HG03439 (cell line): ENCODE data around the gene AP2B1.

ENCODE experiments used
- ATAC-seq: cut with Tn5 transposase; IDR thresholded peaks from one replicate; pipeline ENCODE4 v1.9.1; 2021; ENCODE audit warnings: mild to moderate bottlenecking, moderate library complexity; ENCODE audit not compliant: unreplicated experiment

Gene AP2B1

DNA sequence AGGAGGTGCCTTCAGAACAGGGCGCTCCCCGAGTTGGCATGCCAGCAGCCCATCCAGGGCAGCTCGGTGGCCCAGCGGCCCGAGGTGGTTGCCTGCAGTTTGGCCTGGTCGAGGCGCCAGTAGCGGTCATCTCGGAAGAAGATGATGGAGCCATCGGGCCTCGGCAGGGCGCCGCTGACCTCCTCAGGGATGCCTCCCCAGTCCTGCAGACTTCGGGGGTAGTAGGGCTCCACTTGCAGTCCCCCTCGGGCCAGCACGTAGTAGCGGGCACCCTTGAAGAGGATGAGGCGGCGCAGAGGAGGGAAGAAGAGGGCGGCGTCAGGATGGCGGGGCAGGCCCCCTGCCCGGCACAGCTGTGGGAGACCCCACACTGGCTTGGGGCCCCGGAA, 179.4 kb downstream of the AP2B1 start:
- no peak for ATAC-seq

DNA sequence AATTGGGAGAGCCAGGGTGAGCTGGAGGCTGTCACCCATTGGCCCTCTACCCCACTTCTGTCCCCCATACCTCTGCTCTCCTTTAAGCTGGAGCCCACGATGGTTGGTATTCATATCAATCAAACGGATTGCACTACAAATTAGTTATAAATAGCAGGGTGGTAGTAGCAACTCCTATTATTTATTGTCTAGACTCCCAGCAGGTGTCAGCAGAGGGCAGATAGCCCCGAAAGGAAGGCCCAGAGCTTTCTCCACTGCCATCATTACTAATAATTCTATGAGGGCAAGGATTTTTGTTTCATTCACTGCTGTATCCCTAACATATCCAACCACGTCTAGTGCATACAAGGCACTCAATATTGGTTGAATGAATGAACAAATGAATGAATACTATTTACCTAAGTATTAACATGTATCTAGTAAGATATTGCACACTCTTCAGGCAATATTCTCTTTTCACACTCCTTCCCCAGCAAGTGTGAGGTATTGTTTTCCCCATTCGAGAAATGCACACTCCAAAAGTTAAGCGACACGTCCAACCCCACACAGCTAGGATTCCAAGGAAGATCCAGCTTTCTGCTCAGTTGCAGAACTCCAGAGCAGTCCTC, 179.9 kb downstream of the AP2B1 start:
- ATAC-seq = no peak

DNA sequence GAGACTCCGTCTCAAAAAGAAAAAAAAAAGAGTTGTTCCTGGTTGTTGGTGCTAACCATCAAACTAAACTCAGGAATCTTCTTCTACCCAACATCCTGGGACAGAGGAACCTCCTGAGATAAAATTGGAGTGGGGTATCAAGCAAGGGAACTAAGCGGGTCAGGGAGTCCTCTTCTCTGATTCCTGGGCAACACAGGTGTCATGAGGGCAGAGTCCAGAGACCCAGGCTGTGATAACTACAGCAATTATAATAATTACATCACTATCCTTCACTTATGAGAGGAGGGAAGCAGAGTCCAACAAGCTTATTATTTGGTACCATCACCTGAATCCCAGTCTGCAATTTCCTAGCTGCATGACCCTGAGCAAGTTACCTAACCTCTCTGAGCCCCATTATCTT, 181.7 kb downstream of the AP2B1 start:
- ATAC-seq = no peak

DNA sequence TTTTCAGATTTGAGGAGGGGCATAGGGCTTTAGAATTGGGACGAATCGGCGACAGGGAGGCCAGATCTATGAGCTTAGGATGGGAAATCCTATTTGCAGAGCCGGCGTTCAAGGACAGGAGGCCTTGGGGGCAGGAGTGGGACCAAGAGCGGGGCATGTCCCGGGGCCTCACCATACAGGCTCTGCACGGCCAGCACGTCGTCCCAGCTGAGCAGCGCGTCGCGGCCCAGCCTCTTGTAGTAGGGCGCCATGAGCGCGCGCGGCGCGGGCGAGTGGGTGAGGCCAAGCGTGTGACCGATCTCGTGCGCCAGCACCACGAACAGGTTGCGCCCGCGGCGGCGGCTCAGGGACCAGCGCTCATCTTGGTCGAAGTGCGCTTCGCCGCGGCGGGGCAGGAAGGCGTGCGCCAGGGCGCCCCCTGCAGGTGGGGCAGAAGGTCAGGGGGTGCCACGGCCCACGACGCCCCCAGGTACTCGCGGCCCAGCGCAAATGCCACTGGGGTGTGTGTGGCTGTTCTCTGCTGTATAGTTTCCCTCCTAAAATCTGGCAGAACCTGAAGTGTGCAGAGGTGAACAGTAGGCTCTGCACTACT, 182.9 kb downstream of the AP2B1 start:
- no peak for ATAC-seq

DNA sequence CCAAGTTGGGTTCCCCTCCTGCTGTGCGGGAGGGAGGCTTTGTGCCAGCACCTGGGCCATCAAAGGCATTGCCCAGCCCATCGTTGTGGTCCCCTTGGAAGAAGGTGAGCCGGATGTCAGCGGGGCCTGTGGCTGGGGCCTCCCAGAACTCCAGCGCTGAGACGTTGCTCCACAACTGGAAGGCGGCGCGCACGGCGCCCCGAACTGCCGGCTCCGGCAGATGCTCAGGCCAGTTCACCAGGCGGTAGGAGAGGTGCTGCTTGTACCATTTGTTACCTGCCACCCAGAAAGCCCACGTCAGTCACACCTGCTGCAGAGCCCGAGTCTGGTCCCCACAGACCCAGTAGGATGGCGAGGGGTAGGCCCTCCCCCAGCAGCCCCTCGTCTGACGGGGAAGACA, 186.0 kb downstream of the AP2B1 start:
- no peak for ATAC-seq

DNA sequence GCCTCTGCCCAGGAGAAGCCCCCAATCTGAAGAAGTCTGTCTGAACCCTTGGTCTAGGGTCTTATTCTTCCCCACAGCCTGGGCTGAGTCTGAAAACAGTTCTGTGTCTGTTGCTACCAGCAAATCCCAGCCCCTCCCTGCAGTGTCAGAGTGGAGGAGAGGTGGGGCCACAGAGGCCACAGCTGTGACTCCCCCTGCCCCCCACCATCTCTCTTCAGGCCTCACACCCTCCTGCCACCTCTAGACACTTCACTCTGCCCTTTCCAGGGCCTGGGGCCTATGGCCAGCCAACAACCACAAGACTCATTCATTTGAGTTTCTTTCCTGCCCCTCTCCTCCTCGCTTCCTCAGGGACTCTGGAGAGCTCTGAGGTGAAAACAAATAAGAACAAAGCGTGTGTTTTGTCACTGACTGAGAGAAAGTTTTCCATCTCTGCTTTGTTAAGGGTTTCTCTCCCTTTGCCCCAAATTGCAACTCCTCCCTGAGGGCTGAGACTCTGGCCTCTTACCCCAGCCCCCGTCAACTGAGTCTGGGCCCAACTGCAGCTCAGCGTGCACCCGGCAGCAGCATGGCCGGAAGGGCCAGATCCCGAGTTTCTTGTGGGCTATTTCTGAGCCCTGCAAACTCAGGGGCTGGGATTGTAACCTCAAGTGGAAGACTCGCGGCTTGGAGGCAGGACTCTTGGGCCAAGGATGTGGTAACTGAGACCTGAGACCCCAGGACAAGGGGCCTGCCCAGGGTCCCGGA, 186.7 kb downstream of the AP2B1 start:
- ATAC-seq = no peak

DNA sequence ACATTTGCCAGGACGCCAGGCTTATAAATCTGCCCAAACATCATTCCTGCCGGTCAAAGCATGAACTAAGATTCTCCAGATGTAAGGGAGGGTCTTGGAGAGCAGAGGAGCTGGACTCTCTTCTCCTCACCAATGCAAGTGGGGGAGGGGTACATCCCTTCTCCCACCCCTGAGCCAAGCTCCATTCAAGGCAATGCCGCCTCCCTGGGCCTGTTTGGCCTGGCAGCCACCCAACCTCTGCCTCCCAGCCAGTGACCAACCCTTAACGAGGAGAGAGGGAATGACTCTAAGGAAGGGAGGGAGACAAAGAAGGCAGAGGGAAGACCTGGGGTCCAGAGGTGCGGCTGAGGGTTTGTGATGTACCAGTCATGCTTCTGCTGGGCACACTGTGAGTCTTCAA, 187.4 kb downstream of the AP2B1 start:
- no peak for ATAC-seq

DNA sequence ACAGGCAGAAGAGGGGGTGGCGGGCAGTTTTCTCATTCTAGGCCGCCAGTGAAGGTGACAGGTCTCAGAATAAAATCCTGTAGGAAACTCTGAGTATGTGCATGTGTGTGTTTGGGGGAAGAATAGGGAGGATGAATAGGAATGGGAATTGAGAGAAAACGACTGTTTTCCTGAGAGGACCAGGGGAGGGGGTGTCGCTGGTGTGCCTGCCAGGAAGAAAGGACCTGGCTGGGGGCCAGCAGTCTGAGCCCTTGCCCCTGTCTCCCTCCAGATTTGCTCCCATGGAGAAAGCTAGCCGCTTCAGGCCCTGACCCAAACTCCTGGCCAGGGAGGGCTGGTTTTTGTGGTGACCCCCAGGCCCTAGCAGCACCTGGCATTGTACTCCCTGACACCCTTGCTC, 187.9 kb downstream of the AP2B1 start:
- ATAC-seq = no peak

DNA sequence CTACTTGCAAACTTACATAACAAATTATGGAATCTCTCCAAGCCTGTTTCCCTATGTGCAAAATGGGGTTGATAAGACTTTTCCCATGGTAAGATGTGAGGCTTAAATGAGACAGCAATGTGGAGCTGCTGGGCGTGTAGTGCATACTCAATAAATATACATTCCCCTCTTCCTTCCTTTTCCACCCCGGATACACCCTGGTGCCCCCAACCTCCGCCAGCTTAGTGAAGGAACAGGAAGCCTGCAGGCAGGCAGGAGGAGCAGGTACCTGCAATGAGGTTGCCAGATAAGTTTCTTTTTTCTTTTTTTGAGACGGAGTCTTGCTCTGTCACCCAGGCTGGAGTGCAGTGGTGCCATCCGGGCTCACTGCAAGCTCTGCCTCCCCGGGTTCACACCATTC, 188.5 kb downstream of the AP2B1 start:
- no peak for ATAC-seq
